Measurements from ENCODE around the gene ZNF101. TPM values are rescaled to one million over a fixed set of nuclear protein-coding genes. Genes with fewer than 3 reads are reported as not detected.

Gene ZNF101
- total and polyA plus RNA-seq, 9 donors, result 2.9 to 12.6 (median 5.6) TPM

GRCh38 chr19:19636573-19637185, 32.0 kb upstream of the ZNF101 start:
- H3K4me3 ChIP-seq, result no peak overlapping the region
- no peaks in the 10 kb centered on the region for H3K36me3 ChIP-seq
- DNase-seq, result no peak
- no peaks in the 10 kb centered on the region for H3K27me3 ChIP-seq
- TF ChIP-seq EP300 (IDR thresholded peaks at IDR 0.05) (no peak), CTCF (IDR thresholded peaks at IDR 0.05) (no peak), POLR2A (IDR thresholded peaks at IDR 0.05) (no peak)
- no peak overlapping the region for H3K27ac ChIP-seq
- H3K9me3 ChIP-seq, result no peaks in the 10 kb centered on the region
- intact Hi-C loops (cut with DNase I), result no loop called here
- H3K4me1 ChIP-seq (ENCODE audit: insufficient read depth), result no peaks in the 10 kb centered on the region
- WGBS, 3 donors, result 89 to 94% (median 93%) methylated on average over 9 of the region's 9 CpGs

GRCh38 chr19:19637186-19637522, 31.5 kb upstream of the ZNF101 start:
- H3K4me3 ChIP-seq, result no peak overlapping the region
- H3K9me3 ChIP-seq, result no peaks in the 10 kb centered on the region
- TF ChIP-seq CTCF (IDR thresholded peaks at IDR 0.05) (no peak), POLR2A (IDR thresholded peaks at IDR 0.05) (no peak), EP300 (IDR thresholded peaks at IDR 0.05) (no peak)
- WGBS, 3 donors, result 78 to 80% (median 78%) methylated on average over 27 of the region's 27 CpGs
- intact Hi-C loops (cut with DNase I), result no loop called here
- DNase-seq, result no peak
- no peaks in the 10 kb centered on the region for H3K27me3 ChIP-seq
- H3K27ac ChIP-seq, result no peak overlapping the region
- no peaks in the 10 kb centered on the region for H3K4me1 ChIP-seq (ENCODE audit: insufficient read depth)
- H3K36me3 ChIP-seq, result no peaks in the 10 kb centered on the region

GRCh38 chr19:19637523-19638251, 31.0 kb upstream of the ZNF101 start:
- no peaks in the 10 kb centered on the region for H3K27me3 ChIP-seq
- intact Hi-C loops (cut with DNase I), result no loop called here
- WGBS, 3 donors, result 69 to 75% (median 74%) methylated on average over 41 to 53 of the region's 53 CpGs
- H3K27ac ChIP-seq, result no peak overlapping the region
- no peaks in the 10 kb centered on the region for H3K9me3 ChIP-seq
- no peak for DNase-seq
- H3K4me3 ChIP-seq, result no peak overlapping the region
- no peak for TF ChIP-seq CTCF (IDR thresholded peaks at IDR 0.05)
- no peak for TF ChIP-seq EP300 (IDR thresholded peaks at IDR 0.05)
- TF ChIP-seq POLR2A (IDR thresholded peaks at IDR 0.05), result no peak
- no peaks in the 10 kb centered on the region for H3K36me3 ChIP-seq
- H3K4me1 ChIP-seq (ENCODE audit: insufficient read depth), result no peaks in the 10 kb centered on the region

- H3K4me1 ChIP-seq (ENCODE audit: insufficient read depth), result no peaks in the 10 kb centered on the region
- TF ChIP-seq CTCF (IDR thresholded peaks at IDR 0.05), result no peak
- no peaks in the 10 kb centered on the region for H3K27me3 ChIP-seq
- H3K27ac ChIP-seq, result no peak overlapping the region
- peak overlapping the region; percentile 66 for H3K4me3 ChIP-seq
- intact Hi-C loops (cut with DNase I), result loop anchor here in 3 of 4 donors (1.0 to 5.0 kb wide), 3 partner anchors 110 kb away; no protein-coding TSS in a partner anchor
- H3K9me3 ChIP-seq, result no peaks in the 10 kb centered on the region
- DNase-seq, result no peak
- H3K36me3 ChIP-seq, result no peaks in the 10 kb centered on the region
- WGBS, 3 donors, result 23 to 34% (median 26%) methylated on average over 16 of the region's 16 CpGs
Measured at GRCh38 chr19:19642506-19643157, 26.0 kb upstream of the ZNF101 start.

Data from ovary (tissue), 9 donors.